Thyroid gland (tissue), 4 donors: ENCODE results near the gene YARS1.

Source experiments
- POLR2A ChIP-seq, 2 donors: fragments of 450-650 bp; IDR thresholded peaks; one replicate each; pipeline ENCODE4 v1.6.1; 2017; ENCODE audit warnings: antibody characterized with exemption in 2 of 2, mild to moderate bottlenecking in 2 of 2, moderate library complexity in 1 of 2
- TF ChIP-seq, protein P1 (sequence below), 6 experiments: fragments of 200-600 bp in 3 of 6; fragments of 450-650 bp in 3 of 6; sonication (generic) in 3 of 6; IDR thresholded peaks; one replicate each; pipeline ENCODE4 v1.5.1; 2016 to 2019; ENCODE audit warnings: antibody characterized with exemption in 6 of 6, mild to moderate bottlenecking in 2 of 6, inconsistent platforms in 1 of 6, moderate library complexity in 1 of 6

DNA sequence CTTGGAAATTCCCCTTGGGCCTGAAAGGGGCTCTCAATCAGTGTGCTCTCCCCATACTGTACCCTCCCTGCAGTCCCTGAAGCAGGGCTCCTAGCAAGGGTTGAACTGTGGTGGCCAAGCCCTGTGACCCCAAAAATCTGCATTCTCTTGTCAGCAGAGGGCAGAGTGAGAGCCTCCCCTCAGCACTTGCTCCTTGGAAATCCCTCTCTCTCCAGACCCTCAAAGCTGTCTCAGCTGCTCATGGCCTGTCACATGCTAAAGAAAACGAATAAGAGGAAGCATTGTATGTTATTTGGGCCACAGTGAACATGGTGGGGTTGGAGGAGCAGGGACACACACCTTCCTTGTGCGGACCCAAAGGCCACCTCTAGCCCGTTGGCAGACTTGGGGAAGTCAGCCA, 67.4 kb downstream of the YARS1 start:
- TF ChIP-seq, protein P1, sequence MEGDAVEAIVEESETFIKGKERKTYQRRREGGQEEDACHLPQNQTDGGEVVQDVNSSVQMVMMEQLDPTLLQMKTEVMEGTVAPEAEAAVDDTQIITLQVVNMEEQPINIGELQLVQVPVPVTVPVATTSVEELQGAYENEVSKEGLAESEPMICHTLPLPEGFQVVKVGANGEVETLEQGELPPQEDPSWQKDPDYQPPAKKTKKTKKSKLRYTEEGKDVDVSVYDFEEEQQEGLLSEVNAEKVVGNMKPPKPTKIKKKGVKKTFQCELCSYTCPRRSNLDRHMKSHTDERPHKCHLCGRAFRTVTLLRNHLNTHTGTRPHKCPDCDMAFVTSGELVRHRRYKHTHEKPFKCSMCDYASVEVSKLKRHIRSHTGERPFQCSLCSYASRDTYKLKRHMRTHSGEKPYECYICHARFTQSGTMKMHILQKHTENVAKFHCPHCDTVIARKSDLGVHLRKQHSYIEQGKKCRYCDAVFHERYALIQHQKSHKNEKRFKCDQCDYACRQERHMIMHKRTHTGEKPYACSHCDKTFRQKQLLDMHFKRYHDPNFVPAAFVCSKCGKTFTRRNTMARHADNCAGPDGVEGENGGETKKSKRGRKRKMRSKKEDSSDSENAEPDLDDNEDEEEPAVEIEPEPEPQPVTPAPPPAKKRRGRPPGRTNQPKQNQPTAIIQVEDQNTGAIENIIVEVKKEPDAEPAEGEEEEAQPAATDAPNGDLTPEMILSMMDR (IDR thresholded peaks at IDR 0.05), result no peak
- TF ChIP-seq POLR2A (IDR thresholded peaks at IDR 0.05), result no peak
